ENCODE results near the gene SPEM3. TPM values are rescaled to one million over a fixed set of nuclear protein-coding genes. Genes with fewer than 3 reads are reported as not detected.

The SPEM3 gene
- total RNA-seq = not detected in 2 replicates

DNA sequence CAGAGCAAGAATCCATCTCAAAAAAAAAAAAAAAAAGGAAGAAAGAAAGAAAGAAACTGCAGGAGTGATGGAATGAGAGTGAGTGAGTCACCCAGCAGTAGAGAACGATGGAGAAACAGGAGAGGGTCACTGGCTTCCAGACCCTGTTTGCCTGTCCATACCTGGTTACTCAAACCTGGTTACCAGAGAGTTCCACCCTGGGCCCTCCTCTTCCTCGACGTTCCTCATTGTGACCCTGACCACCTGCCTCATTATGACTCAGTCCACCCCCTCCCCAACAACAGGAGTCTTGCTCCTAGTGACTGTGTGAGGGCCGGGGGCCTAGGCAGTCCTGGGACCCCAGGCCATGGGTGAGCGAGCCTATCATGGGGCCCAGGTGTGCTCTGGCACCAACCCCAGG, at the start of gene SPEM3:
TSS of gene SPEM3 (plus strand) at position 301 of the 400 bp plus-strand sequence. CDS start at position 347, 46 bp downstream.
- peaks cover 5% of the 10 kb centered on the region for H3K27me3 Mint-ChIP-seq
- no peak for ATAC-seq (ENCODE audit: low read depth)
- TF ChIP-seq, protein P1, sequence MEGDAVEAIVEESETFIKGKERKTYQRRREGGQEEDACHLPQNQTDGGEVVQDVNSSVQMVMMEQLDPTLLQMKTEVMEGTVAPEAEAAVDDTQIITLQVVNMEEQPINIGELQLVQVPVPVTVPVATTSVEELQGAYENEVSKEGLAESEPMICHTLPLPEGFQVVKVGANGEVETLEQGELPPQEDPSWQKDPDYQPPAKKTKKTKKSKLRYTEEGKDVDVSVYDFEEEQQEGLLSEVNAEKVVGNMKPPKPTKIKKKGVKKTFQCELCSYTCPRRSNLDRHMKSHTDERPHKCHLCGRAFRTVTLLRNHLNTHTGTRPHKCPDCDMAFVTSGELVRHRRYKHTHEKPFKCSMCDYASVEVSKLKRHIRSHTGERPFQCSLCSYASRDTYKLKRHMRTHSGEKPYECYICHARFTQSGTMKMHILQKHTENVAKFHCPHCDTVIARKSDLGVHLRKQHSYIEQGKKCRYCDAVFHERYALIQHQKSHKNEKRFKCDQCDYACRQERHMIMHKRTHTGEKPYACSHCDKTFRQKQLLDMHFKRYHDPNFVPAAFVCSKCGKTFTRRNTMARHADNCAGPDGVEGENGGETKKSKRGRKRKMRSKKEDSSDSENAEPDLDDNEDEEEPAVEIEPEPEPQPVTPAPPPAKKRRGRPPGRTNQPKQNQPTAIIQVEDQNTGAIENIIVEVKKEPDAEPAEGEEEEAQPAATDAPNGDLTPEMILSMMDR (IDR thresholded peaks at IDR 0.05) = no peak
- H3K27ac Mint-ChIP-seq = no peak within 1 kb of the TSS
- H3K36me3 Mint-ChIP-seq (ENCODE audit: low read depth) = no peaks in the 10 kb centered on the region
- POLR2A ChIA-PET = interaction anchor here (0.6 kb wide), 1 partner anchor 378 kb away, joined by 9 read pairs; no protein-coding TSS in a partner anchor
- CTCF ChIA-PET = no interaction called here
- no peaks in the 10 kb centered on the region for H3K9me3 Mint-ChIP-seq
- no peaks in the 10 kb centered on the region for H3K4me1 Mint-ChIP-seq
- intact Hi-C loops (cut with micrococcal nuclease) = no loop called here
- H3K4me3 Mint-ChIP-seq = no peak within 1 kb of the TSS
- DNase-seq = no peak

DNA sequence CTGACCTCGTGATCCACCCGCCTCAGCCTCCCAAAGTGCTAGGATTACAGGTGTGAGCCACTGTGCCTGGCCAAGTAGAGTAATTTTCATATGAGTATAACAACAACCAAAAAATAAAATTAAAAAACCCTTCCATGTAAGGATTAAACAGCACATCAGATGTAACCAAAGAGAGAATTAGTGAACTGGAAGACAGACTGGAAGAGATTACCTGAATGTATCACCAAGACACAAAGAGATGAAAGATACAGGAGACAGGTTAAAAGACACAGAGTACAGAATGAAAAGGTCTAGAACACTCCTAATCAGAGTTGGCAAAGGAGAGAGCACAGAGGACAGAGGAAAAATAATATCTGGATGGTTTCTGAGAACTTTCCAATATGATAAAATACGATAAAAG, 49.5 kb upstream of the SPEM3 start:
- ATAC-seq (ENCODE audit: low read depth) (no peak), DNase-seq (no peak)
- Mint-ChIP-seq H3K4me1 (peaks cover 4% of the 10 kb centered on the region), H3K4me3 (no peak overlapping the region), H3K27ac (no peak overlapping the region), H3K9me3 (peaks cover 4% of the 10 kb centered on the region), H3K36me3 (ENCODE audit: low read depth) (no peaks in the 10 kb centered on the region), H3K27me3 (peaks cover 32% of the 10 kb centered on the region)
- intact Hi-C loops (cut with micrococcal nuclease) = no loop called here
- CTCF ChIA-PET = no interaction called here
- POLR2A ChIA-PET = no interaction called here
- TF ChIP-seq, protein P1 (IDR thresholded peaks at IDR 0.05) = no peak

DNA sequence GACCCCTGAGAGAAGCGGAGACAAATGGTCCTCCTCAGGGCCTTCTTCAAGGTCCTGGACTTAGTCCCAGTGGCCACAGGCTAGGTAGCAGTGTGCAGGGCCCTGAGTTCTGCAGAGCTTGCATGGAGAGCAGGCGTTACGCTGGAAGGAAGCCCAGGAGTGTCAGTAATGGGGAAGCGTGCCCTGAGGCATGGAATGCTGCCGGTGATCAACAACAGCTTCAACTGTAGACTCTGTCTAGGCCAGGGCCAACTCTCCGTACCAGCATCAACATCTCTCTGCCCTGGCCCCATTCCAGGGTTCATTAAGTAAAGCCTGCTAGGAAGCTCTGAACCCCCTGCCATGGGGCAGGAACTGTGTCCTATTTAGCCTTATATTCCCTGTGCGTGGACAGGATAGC, 48.3 kb upstream of the SPEM3 start:
- intact Hi-C loops (cut with micrococcal nuclease) = no loop called here
- DNase-seq (no peak), ATAC-seq (ENCODE audit: low read depth) (no peak)
- TF ChIP-seq, protein P1 (IDR thresholded peaks at IDR 0.05) = no peak
- ChIA-PET POLR2A (no interaction called here), CTCF (no interaction called here)
- Mint-ChIP-seq H3K27me3 (peaks cover 32% of the 10 kb centered on the region), H3K36me3 (ENCODE audit: low read depth) (no peaks in the 10 kb centered on the region), H3K27ac (no peak overlapping the region), H3K9me3 (peaks cover 4% of the 10 kb centered on the region), H3K4me3 (no peak overlapping the region), H3K4me1 (peaks cover 10% of the 10 kb centered on the region)

DNA sequence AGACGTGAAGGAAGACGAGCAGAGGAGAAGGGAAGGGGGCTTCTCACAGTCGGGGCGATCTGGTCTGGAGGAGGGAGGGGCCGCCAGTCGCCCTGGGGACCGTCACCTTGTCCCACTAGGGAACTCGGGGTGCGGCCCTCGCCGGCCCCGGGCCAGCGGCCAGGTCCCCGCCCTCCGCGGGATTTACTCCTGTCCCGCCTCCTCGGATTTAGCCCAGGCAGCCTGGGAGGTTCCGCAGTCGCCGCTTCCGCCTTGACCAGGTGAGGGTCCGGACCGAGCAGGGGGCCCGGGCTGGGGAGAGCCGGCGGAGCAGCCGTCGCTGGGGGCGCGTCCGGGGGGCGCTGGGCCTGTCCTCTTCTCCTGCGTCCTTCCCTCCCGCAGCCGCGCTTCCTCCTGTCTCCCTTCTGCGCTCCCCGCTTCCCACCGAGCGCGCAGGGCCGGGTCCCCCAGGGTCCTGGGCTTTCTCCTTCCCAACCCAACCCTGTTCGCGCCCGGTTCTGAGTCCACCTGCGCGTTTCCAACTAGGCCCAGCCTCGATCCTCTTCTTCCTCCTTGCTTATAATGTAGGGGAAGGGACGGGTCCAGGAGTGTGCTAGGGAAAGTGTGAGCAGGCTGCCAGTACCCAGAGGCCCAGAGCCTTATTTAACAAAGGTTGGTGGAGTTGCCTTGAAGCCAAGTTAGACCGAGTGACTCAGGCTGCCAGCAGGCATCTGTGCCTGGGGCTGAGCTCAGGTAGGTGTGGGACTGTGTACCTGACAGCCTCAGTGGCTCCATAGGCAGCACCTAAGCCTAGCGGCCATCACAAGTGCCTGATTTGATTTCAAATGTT, 47.6 kb upstream of the SPEM3 start, which contains the start of gene TNK1:
TSS of gene TNK1 (plus strand) at position 235 of the 829 bp plus-strand sequence. CDS start 1,838 bp downstream, outside the sequence.
- Mint-ChIP-seq H3K27ac (no peak within 1 kb of the TSS), H3K27me3 (peaks cover 32% of the 10 kb centered on the region), H3K4me3 (no peak within 1 kb of the TSS), H3K36me3 (ENCODE audit: low read depth) (no peaks in the 10 kb centered on the region), H3K4me1 (peaks cover 10% of the 10 kb centered on the region), H3K9me3 (peaks cover 4% of the 10 kb centered on the region)
- no peak for DNase-seq
- TF ChIP-seq, protein P1 (IDR thresholded peaks at IDR 0.05) = no peak
- CTCF ChIA-PET = no interaction called here
- no peak for ATAC-seq (ENCODE audit: low read depth)
- intact Hi-C loops (cut with micrococcal nuclease) = no loop called here
- POLR2A ChIA-PET = no interaction called here

DNA sequence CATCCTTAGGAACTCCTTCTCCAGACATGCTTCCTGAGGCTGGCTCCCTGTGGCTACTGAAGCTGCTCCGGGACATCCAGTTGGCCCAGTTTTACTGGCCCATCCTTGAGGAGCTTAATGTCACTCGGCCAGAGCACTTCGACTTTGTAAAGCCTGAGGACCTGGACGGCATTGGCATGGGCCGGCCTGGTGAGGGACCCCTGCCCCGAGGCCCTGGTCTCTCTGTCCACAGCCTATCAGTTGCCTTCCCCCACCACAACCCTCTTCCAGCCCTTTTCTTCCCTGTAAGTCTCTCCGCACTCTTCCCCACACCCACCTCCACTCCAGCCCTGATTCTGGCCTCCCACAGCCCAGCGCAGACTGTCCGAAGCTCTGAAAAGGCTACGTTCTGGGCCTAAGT, 45.8 kb upstream of the SPEM3 start:
- TF ChIP-seq, protein P1 (IDR thresholded peaks at IDR 0.05) = no peak
- Mint-ChIP-seq H3K27me3 (peaks cover 29% of the 10 kb centered on the region), H3K4me3 (no peak overlapping the region), H3K9me3 (peaks cover 4% of the 10 kb centered on the region), H3K36me3 (ENCODE audit: low read depth) (peaks cover 2% of the 10 kb centered on the region), H3K4me1 (peaks cover 10% of the 10 kb centered on the region), H3K27ac (no peak overlapping the region)
- DNase-seq (no peak), ATAC-seq (ENCODE audit: low read depth) (no peak)
- CTCF ChIA-PET = no interaction called here
- POLR2A ChIA-PET = interaction anchor here (1.0 to 1.9 kb wide), 3 partner anchors 11 to 53 kb away, joined by 3 to 7 read pairs (median 4); partner anchors contain the start of genes ACAP1, PLSCR3 and TMEM102
- intact Hi-C loops (cut with micrococcal nuclease) = no loop called here

Measured in activated B cell treated with CpG ODN at 0.5 μM for 24 hours (primary cell).